Heart left ventricle (tissue), 16 donors: ENCODE data around the gene CDK4. TPM values are rescaled to one million over a fixed set of nuclear protein-coding genes. Genes with fewer than 3 reads are reported as not detected.

ENCODE experiments used
- ATAC-seq, 4 donors: fragments of 200-7000 bp; cut with Tn5 transposase; one replicate each; pipeline ENCODE4 v1.9.1; 2020 to 2022; ENCODE audit warnings: moderate library complexity in 4 of 4, mild to moderate bottlenecking in 3 of 4, moderate number of reproducible peaks in 1 of 4
- DNase-seq, 5 donors: peaks; one replicate each; pipeline ENCODE4 v3.0.0-alpha.2; 2020
- H3K27ac ChIP-seq, 12 donors: fragments of 200-600 bp; sonication (generic) in 4 of 12; one replicate each; pipeline versions ENCODE4 v1.5.0 to v1.8.0; 2016 to 2022; ENCODE audit warnings: mild to moderate bottlenecking in 2 of 12
- H3K27me3 ChIP-seq, 9 donors: fragments of 200-600 bp; sonication (generic) in 2 of 9; one replicate each; pipeline versions ENCODE4 v1.5.1 to v1.8.0; 2016 to 2022; ENCODE audit warnings: mild to moderate bottlenecking in 3 of 9
- H3K36me3 ChIP-seq, 9 donors: fragments of 200-600 bp; sonication (generic) in 2 of 9; one replicate each; pipeline versions ENCODE4 v1.5.0 to v1.8.0; 2018 to 2022; ENCODE audit warnings: mild to moderate bottlenecking in 2 of 9
- H3K4me1 ChIP-seq, 12 donors: fragments of 200-600 bp; sonication (generic) in 4 of 12; one replicate each; pipeline versions ENCODE4 v1.5.0 to v1.8.0; 2016 to 2022; ENCODE audit warnings: mild to moderate bottlenecking in 3 of 12
- H3K4me3 ChIP-seq, 12 donors: fragments of 200-600 bp; sonication (generic) in 4 of 12; one replicate each; pipeline versions ENCODE4 v1.5.0 to v1.8.0; 2017 to 2022; ENCODE audit warnings: mild to moderate bottlenecking in 9 of 12, moderate library complexity in 4 of 12
- H3K9me3 ChIP-seq, 12 donors: fragments of 200-600 bp; sonication (generic) in 4 of 12; one replicate each; pipeline versions ENCODE4 v1.5.0 to v1.8.0; 2016 to 2022; ENCODE audit warnings: mild to moderate bottlenecking in 1 of 12
- POLR2A ChIP-seq, 2 donors: fragments of 450-650 bp; IDR thresholded peaks; one replicate each; pipeline ENCODE4 v1.6.1; 2017; ENCODE audit warnings: antibody characterized with exemption in 2 of 2, mild to moderate bottlenecking in 2 of 2, moderate library complexity in 2 of 2
- WGBS, 4 donors: extraction: QIAGEN DNeasy Blood & Tissue Kit in 2 of 4; methylation state at CpG; one replicate each; pipeline versions ENCODE4 v1.1.5 to v1.1.7; 2013 to 2018; 5-methylcytosine and 5-hydroxymethylcytosine counted together
- intact Hi-C, 10 donors: fragments of 100-400 bp; cut with DNase I; formaldehyde crosslinking; loops; one replicate each; pipeline versions ENCODE4 v1.11.1 to v1.14.2; 2022
- polyA plus RNA-seq, 2 donors: library from polyadenylated mRNA; stranded (reverse); fragments of 200-250 nt; gene quantifications; one replicate each; pipeline ENCODE4 v1.2.3, GENCODE V29; 2013
- total RNA-seq, 9 donors: library from RNA; depleted of rRNA in 2 of 9; stranded (reverse); fragments of >200 nt in 2 of 9; fragmentation: NEBNext Ultra II Directional in 3 of 9; extraction: Animal tissue kit (Norgen Biotek cat#: 25700) in 3 of 9; gene quantifications; one replicate each; pipeline versions ENCODE4 v1.1.0 to v1.2.4, GENCODE V29; 2016 to 2023
- TF ChIP-seq, protein P1 (sequence below), 12 donors: fragments of 200-600 bp; sonication (generic) in 4 of 12; IDR thresholded peaks; one replicate each; pipeline versions ENCODE4 v1.5.0 to v1.8.0; 2018 to 2022; ENCODE audit warnings: antibody characterized with exemption in 12 of 12, mild to moderate bottlenecking in 5 of 12
- donor health status: ischemic (EF 13 %, LVEDD 7.1; RV severe dilation, severe dysfunction).
- donor health status: healthy with polysubstance abuse.
- donor health status: DM: no; HTN: yes; CAD: no.
- donor health status: DM: no; HTN: no; CAD: no.
- donor health status: ischemic (EF 25% LVEDD 6.9; RV normal size, moderate dysfunction).
- donor health status: ischemic (EF 25% LVEDD 5.7; RV mildly dilated, moderate dysfunction).
- donor health status: healthy.
- donor health status: DM: yes; HTN: yes; CAD: no.
- donor health status: ischemic (EF 35%, LVEDD 5.7; RV mildly dilated, moderate dysfunction).
- donor health status: nonischemic (EF 11% LVEDD 7.7; RV severe dilation, severe dysfunction).
- donor health status: DM: yes; HTN: yes; CAD: no.
- donor health status: PGD.
- donor health status: ischemic (EF 29% LVEDD 5.4; RV normal size, mild dysfunction).
- donor health status: nonischemic (EF 23%, LVEDD 6.1; RV moderate dilation, normal function).

CDK4 gene
- total and polyA plus RNA-seq, 11 donors, result 23.4 to 81.9 (median 50.2) TPM

DNA sequence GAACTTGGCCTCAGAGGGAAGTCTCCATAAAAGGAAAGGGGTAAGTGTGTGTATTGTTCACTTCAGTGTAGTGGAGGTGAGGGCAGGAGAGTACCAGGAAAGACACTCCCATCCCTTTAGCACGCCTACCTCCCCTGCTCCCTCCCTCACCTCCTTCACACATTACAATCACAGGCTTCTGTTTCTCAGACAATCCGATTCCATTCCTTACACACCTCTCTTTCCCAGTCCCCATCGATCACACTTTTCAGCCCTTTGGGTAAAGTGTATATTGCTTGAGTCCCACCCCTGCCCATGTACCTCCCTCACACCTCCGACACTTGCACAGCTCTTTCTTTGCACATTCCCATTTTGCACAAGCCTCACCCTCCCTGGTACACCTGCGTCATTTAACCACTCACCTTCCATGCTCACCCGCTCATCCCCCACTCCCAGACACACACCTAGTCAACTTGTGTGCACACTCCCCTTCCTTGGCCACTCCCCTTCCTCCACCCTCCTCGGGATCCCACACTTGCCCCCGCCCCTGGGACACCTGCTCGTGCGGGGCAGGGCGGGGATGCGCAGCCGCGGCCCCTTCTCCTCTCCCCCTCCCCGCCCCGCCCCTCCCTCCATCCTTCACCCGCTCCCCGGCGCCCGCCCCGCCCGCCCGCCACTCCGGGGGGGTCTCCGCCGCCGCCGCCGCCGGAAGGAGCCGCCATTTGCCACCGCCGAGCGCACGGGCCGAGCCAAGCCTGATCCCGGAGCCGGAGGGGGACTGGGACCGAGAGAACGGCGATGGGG lies 2.5 kb upstream of the CDK4 start, which contains the start of gene MARCHF9:
TSS of gene MARCHF9 (plus strand) at position 693 of the 783 bp plus-strand sequence. CDS start 426 bp downstream, outside the sequence.
- Histone ChIP-seq H3K4me1 (peaks cover 0 to 54% (median 33%) of the 10 kb centered on the region in 12 donors), H3K9me3 (no peaks in the 10 kb centered on the region), H3K36me3 (peaks cover 0 to 36% (median 28%) of the 10 kb centered on the region in 9 donors), H3K27ac (peak within 1 kb of the TSS in 10 of 12 donors; percentile 18 to 79 (median 54)), H3K4me3 (peak within 1 kb of the TSS; percentile 64 to 97 (median 72)), H3K27me3 (no peaks in the 10 kb centered on the region)
- TF ChIP-seq, protein P1, sequence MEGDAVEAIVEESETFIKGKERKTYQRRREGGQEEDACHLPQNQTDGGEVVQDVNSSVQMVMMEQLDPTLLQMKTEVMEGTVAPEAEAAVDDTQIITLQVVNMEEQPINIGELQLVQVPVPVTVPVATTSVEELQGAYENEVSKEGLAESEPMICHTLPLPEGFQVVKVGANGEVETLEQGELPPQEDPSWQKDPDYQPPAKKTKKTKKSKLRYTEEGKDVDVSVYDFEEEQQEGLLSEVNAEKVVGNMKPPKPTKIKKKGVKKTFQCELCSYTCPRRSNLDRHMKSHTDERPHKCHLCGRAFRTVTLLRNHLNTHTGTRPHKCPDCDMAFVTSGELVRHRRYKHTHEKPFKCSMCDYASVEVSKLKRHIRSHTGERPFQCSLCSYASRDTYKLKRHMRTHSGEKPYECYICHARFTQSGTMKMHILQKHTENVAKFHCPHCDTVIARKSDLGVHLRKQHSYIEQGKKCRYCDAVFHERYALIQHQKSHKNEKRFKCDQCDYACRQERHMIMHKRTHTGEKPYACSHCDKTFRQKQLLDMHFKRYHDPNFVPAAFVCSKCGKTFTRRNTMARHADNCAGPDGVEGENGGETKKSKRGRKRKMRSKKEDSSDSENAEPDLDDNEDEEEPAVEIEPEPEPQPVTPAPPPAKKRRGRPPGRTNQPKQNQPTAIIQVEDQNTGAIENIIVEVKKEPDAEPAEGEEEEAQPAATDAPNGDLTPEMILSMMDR (IDR thresholded peaks at IDR 0.05), result no peak
- TF ChIP-seq POLR2A (IDR thresholded peaks at IDR 0.05), result no peak
- intact Hi-C loops, result loop anchor here in 1 of 10 donors (5.0 kb wide), 1 partner anchor 62 kb away; the partner anchor contains the start of gene OS9
- DNase-seq (peak; percentile 56 to 77 (median 62)), ATAC-seq (peak in 1 of 4 donors; percentile 3)
- WGBS, 4 donors, result 0 to 3% (median 1%) methylated on average over 17 to 41 of the region's 41 CpGs

DNA sequence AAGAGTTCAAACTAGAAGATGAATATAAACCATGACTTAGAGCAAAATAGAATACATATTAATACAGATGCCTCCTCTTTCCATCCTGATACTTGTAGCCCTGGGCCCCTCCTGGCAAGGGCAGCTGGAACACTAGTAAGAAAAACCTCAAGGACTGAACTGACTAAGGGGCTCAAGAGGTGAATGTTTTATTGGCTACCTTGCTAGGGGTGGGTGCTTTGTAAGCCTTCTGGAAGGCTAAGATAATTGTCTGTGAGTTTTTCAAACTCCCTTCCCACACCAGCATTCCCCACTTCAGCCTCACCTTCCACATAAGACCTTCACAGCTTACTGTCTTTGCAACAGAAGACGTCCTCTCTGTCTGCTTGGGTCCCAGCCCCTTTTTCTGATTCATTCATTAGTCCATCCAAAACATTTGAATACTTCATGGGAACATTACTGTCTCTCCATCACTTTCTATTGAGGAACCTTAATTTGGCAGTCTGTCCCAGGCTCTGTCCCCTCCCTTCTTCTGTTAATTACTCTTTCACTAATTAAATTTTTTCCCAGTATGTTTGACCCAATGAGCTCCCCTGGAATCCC lies 1.7 kb upstream of the CDK4 start:
- DNase-seq (no peak), ATAC-seq (no peak)
- H3K9me3 ChIP-seq, result no peaks in the 10 kb centered on the region
- 19 to 38% (median 26%) methylated on average over 1 of the region's 1 CpG for WGBS, 4 donors
- peak overlapping the region in 1 of 12 donors; percentile 27 for H3K27ac ChIP-seq
- peaks cover 0 to 40% (median 31%) of the 10 kb centered on the region in 9 donors for H3K36me3 ChIP-seq
- no peaks in the 10 kb centered on the region for H3K27me3 ChIP-seq
- intact Hi-C loops, result loop anchor here in 1 of 10 donors (5.0 kb wide), 1 partner anchor 62 kb away; the partner anchor contains the start of gene OS9
- H3K4me3 ChIP-seq, result peak overlapping the region in 3 of 12 donors; percentile 69 to 87 (median 83)
- no peak for TF ChIP-seq POLR2A (IDR thresholded peaks at IDR 0.05)
- TF ChIP-seq, protein P1 (IDR thresholded peaks at IDR 0.05), result no peak
- H3K4me1 ChIP-seq, result peaks cover 0 to 54% (median 33%) of the 10 kb centered on the region in 12 donors

DNA sequence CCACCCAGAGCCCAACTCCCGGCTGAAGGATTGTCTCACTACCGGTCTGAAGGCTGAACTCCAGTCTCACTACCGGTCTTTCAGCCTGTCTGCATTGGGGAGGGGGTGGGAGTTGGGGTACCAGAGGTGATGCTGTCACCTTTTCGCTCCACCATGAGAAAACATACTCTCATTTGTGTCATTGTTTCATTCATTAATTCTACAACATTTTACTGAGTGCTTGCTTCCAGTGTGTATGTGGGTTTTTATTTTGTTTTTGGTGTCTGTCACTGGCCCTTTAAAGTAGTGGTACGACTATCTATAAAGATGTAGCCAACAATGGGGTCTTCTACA lies 524 bp upstream of the CDK4 start:
- ATAC-seq, result no peak
- no peaks in the 10 kb centered on the region for H3K27me3 ChIP-seq
- TF ChIP-seq POLR2A (IDR thresholded peaks at IDR 0.05), result no peak
- TF ChIP-seq, protein P1 (IDR thresholded peaks at IDR 0.05), result no peak
- WGBS, 4 donors, result 2 to 3% (median 2%) methylated on average over 5 of the region's 5 CpGs
- intact Hi-C loops, result loop anchor here in 2 of 10 donors (1.0 to 5.0 kb wide), 2 partner anchors 20 to 60 kb away; partner anchors contain the start of genes EEF1AKMT3 (in 1 of the 2), METTL1 (in 1 of the 2) and OS9 (in 1 of the 2)
- H3K4me3 ChIP-seq, result peak overlapping the region in 9 of 12 donors; percentile 63 to 89 (median 77)
- H3K36me3 ChIP-seq, result peaks cover 0 to 40% (median 33%) of the 10 kb centered on the region in 9 donors
- H3K27ac ChIP-seq, result peak overlapping the region in 11 of 12 donors; percentile 42 to 95 (median 57)
- H3K4me1 ChIP-seq, result peaks cover 0 to 54% (median 33%) of the 10 kb centered on the region in 12 donors
- H3K9me3 ChIP-seq, result no peaks in the 10 kb centered on the region
- DNase-seq, result no peak

DNA sequence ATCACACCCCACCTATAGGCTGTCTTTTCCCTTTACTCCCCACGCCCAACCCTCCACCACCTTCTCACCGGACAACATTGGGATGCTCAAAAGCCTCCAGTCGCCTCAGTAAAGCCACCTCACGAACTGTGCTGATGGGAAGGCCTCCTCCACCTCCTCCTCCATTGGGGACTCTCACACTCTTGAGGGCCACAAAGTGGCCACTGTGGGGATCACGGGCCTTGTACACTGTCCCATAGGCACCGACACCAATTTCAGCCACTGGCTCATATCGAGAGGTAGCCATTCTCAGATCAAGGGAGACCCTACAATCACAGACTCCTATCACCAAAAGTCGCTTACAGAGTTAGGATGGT lies 700 bp downstream of the CDK4 start:
- Histone ChIP-seq H3K4me1 (peaks cover 0 to 46% (median 30%) of the 10 kb centered on the region in 12 donors), H3K27me3 (no peaks in the 10 kb centered on the region), H3K4me3 (peak overlapping the region; percentile 43 to 89 (median 72)), H3K27ac (peak overlapping the region; percentile 71 to 96 (median 91)), H3K36me3 (peaks cover 0 to 47% (median 45%) of the 10 kb centered on the region in 9 donors), H3K9me3 (no peaks in the 10 kb centered on the region)
- no peak for TF ChIP-seq POLR2A (IDR thresholded peaks at IDR 0.05)
- TF ChIP-seq, protein P1 (IDR thresholded peaks at IDR 0.05), result no peak
- intact Hi-C loops, result loop anchor here in 1 of 10 donors (5.0 kb wide), 1 partner anchor 59 kb away; the partner anchor contains the start of gene OS9
- DNase-seq, result no peak
- ATAC-seq, result peak in 2 of 4 donors; percentile 0
- 11 to 16% (median 13%) methylated on average over 8 of the region's 8 CpGs for WGBS, 4 donors
